ENCODE results near the gene LRBA. TPM values are rescaled to one million over a fixed set of nuclear protein-coding genes. Genes with fewer than 3 reads are reported as not detected.
A peak's percentile ranks its signal among the peaks of the same experiment; 100 is the strongest.

Gene LRBA
- total RNA-seq, 1 experiment from 2014 or later, result 55.3 TPM

GRCh38 chr4:150625033-150625432 is 390.1 kb downstream of the LRBA start:
- no peak overlapping the region for H4K91ac ChIP-seq (ENCODE audit: insufficient read length, low read depth, low read length)
- Mint-ChIP-seq H3K36me3 (ENCODE audit: insufficient read depth in 1 of 3, low read depth in 3 of 3) (0 out of 7 replicates have a peak, but pooled peaks cover 0 to 9% (median 0%) of the 10 kb centered on the region in 3 experiments), H3K27ac (0 out of 7 replicates have a peak overlapping the region, but pooled peaks of 1 of the 3 experiments have one; percentile 7)

More at GRCh38 chr4:150625033-150625432, 390.1 kb downstream of the LRBA start:
- H2BK5ac ChIP-seq (ENCODE audit: insufficient read length, low read length), result no peak overlapping the region
- no peaks in the 10 kb centered on the region for H3K79me1 ChIP-seq (ENCODE audit: insufficient read depth, low read depth, low read length, poor library complexity, severe bottlenecking)
- H4K20me1 ChIP-seq (ENCODE audit: control insufficient read depth, insufficient read depth, insufficient read length), result no peaks in the 10 kb centered on the region
- H4K5ac ChIP-seq (ENCODE audit: insufficient read length, low read depth, low read length), result no peak overlapping the region
- no peak for TF ChIP-seq CTCF (conservative IDR thresholded peaks at IDR 0.05)
- H3K56ac ChIP-seq (ENCODE audit: insufficient read length, low read depth, low read length), result no peak overlapping the region
- H4K8ac ChIP-seq (replicated peaks; ENCODE audit: insufficient read length, low read depth, low read length), result no peak overlapping the region
- H2AK5ac ChIP-seq (ENCODE audit: insufficient read length, low read length), result no peak overlapping the region
- no peak overlapping the region for H2BK20ac ChIP-seq (ENCODE audit: low read depth, low read length, poor library complexity, severe bottlenecking)
- Mint-ChIP-seq H3K4me3 (no peak overlapping the region), H3K27me3 (ENCODE audit: low read depth) (no peaks in the 10 kb centered on the region), H3K9me3 (peaks cover 0 to 4% of the 10 kb centered on the region in 2 experiments; a peak in 1 of 5 replicates), H3K4me1 (peaks cover 15% of the 10 kb centered on the region in 2 experiments)
- no peak overlapping the region for H3K23ac ChIP-seq (ENCODE audit: insufficient read length, low read depth, low read length)
- WGBS (ENCODE audit: extremely low coverage, insufficient read length, low lambda C conversion rate), result no CpG with 5 or more reads among the region's 2 CpGs
- no peaks in the 10 kb centered on the region for H3K23me2 ChIP-seq (ENCODE audit: insufficient read length, low read depth, low read length, poor library complexity, severe bottlenecking)
- H3K27ac ChIP-seq (ENCODE audit: insufficient read length, low read depth, low read length), result no peak overlapping the region
- no peaks in the 10 kb centered on the region for H3K27me3 ChIP-seq (ENCODE audit: insufficient read depth, low read length)
- no peak overlapping the region for H2AFZ ChIP-seq (ENCODE audit: low read length)
- H3K4ac ChIP-seq (ENCODE audit: low read depth, low read length), result no peak overlapping the region
- no peak overlapping the region for H2BK12ac ChIP-seq (ENCODE audit: insufficient read length, low read depth, low read length)
- no peak for DNase-seq
- no peak overlapping the region for H2BK120ac ChIP-seq (ENCODE audit: low read depth, low read length, poor library complexity, severe bottlenecking)
- no peaks in the 10 kb centered on the region for H3K79me2 ChIP-seq (ENCODE audit: insufficient read depth, low read length)
- H3K18ac ChIP-seq (ENCODE audit: insufficient read length, low read depth, low read length), result no peak overlapping the region
- no peaks in the 10 kb centered on the region for H3K9me3 ChIP-seq (ENCODE audit: control insufficient read depth, low read depth, low read length)
- H3K9ac ChIP-seq (ENCODE audit: extremely low read depth, insufficient read length, low read length), result no peak overlapping the region
- no peak overlapping the region for H2BK15ac ChIP-seq (ENCODE audit: low read depth, low read length)
- no peak overlapping the region for H3T11ph ChIP-seq (ENCODE audit: low read length)
- no peak overlapping the region for H3K14ac ChIP-seq (ENCODE audit: insufficient read depth, low read length)
- no peaks in the 10 kb centered on the region for H3K4me1 ChIP-seq (ENCODE audit: insufficient read depth, low read length)
- H3K4me2 ChIP-seq (ENCODE audit: insufficient read depth, insufficient read length, low read length), result no peak overlapping the region
